Ammon's horn (tissue), 1 donor: ENCODE measurements around the gene CTCFL.
A peak's percentile ranks its signal among the peaks of the same experiment; 100 is the strongest.

Experiments used
- DNase-seq: peaks from one replicate; pipeline ENCODE4 v3.0.0-alpha.2; 2016; ENCODE audit warnings: low spot score

Gene CTCFL

GRCh38 chr20:57560554-57561355 lies 35.8 kb upstream of the CTCFL start, which contains the start of gene PCK1:
TSS of gene PCK1 (plus strand) at chr20:57561110. CDS start at chr20:57561412, 302 bp downstream.
- no peak for DNase-seq

GRCh38 chr20:57559658-57560553 lies 35.0 kb upstream of the CTCFL start:
- DNase-seq: no peak

- no peak for DNase-seq
Measured at GRCh38 chr20:57559289-57559634, 34.3 kb upstream of the CTCFL start.

- DNase-seq: no peak
Measured at GRCh38 chr20:57558614-57559288, 33.8 kb upstream of the CTCFL start.

GRCh38 chr20:57557926-57558613 lies 33.1 kb upstream of the CTCFL start:
- DNase-seq: no peak

GRCh38 chr20:57556980-57557274 lies 32.0 kb upstream of the CTCFL start:
- no peak for DNase-seq

- DNase-seq: no peak
Measured at GRCh38 chr20:57555457-57556184, 30.7 kb upstream of the CTCFL start.

GRCh38 chr20:57553376-57554018 lies 28.6 kb upstream of the CTCFL start:
- peak; percentile 19 for DNase-seq

GRCh38 chr20:57552471-57552870 lies 27.5 kb upstream of the CTCFL start:
- DNase-seq: no peak

GRCh38 chr20:57548177-57549058 lies 23.5 kb upstream of the CTCFL start:
- no peak for DNase-seq

- no peak for DNase-seq
Measured at GRCh38 chr20:57546956-57547649, 22.2 kb upstream of the CTCFL start.

DNA sequence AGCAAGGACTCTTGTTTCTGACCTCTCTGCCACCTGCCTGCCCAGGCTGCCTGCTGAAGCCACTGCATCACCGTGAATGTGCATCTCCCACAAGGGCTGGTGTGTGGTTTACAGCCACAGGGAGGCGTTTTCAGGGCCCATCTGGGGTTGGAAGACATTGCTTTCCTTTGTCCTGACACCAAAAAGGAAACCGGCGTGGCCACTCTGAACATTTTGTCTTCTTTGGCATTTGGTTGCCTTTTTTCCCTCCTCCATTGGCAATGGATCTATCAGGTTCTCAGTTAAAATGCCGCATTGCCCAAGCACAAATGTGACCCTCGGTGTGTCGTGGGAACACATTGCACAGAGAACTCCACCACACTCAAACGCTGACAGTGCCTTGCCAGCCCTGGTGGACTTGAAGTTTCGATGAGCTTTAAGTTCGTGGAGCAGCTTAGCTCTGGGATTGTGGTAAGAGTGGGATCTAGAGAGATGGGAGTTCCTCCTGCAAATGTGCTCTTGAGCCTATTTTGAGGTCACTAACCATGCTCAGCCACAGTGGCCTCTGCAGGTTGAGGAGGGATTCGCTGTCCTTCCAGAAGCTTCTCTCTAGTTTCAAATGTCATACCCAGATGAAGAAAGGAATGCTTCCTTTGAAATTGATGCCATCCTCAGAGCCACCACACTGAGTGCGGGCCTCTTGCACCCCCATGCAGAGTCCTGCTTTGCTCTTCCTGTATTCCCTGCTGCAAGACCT lies 21.2 kb upstream of the CTCFL start:
- DNase-seq: no peak

DNA sequence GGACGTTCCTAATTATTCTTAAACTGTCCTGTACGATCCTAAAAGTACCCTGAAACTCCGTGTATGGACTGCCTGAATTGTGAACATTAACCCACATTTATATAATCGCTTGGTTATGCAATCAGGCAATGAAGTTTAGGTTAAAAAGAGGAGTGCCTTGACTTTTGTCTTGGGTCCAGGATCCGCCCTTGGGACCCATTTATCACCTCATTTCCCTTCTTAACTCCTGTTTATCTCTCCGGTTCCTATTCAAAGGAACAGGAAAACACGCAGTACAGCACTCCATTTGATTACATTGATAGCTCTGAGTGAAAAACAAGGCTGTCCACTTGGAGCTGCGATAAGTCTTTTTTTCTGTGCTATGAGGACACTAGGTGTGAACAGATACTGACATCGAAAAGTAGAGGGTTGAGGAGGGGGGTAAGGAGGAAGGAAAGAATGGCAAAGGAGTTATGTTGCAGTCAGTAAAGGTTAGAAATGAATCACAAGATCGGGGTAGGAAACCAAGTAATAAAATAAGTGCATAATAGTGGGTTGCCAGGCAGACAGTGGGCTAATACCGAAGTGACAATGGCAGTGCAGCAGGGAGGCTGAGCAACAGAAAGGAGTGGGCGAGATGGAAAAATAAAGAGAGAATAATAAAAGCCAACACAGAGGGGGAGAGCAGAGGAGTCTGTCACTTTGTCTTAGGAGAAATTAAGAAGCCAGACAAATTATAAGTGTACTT lies 20.1 kb upstream of the CTCFL start:
- DNase-seq: no peak

DNA sequence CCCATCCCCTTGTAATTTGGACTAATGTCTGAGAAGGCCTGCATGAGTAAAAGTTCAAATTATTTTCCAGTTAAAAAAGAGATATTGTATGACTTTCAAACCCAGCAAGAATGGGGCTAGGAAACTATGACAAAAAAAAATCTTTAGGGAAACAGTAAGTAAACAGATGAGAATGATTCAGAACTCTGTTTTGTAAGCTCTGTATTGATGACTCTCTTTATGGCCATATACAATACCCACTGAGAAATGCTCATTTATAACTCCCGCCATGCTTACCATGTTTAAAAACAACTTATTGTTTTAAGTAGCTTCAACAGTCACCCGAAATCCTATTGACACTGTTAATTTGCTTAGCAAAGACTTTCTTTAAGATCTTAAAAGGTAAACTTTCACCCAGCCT lies 18.8 kb upstream of the CTCFL start:
- no peak for DNase-seq

DNA sequence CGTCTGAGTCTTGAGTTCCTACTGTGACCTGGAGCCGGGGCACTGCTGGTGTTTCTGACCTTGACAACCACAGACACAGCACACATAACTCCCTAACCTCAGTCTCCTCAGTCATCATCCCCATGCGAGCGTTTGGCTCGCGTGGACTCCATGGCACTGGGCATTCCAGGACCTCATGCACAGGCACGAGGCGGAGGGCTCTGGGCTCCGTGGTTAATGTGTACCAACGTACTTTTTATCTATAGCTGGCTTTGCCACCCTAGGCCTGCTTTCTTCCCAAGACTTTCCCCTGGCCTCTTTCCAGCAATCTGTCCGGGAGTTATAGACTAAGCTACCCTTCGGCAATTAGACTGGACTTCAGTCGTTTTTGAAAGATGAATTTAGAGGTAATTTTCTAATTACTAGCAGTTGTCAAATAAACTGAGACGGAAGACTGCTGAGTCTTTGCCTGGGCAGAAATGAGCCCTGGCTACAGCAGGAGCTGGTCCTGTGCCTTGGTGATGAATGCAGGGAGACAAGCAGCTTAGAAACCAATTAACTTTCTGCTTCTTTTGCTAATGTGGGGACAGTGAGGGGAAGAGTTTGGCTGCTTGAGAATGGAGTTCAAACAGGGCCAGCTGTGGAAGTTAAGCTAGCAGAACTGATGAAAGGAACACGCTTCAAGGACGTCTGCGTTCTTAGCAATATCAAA lies 16.1 kb upstream of the CTCFL start:
- peak; percentile 11 for DNase-seq

- DNase-seq: no peak
Measured at GRCh38 chr20:57539889-57540288, 14.9 kb upstream of the CTCFL start.

DNA sequence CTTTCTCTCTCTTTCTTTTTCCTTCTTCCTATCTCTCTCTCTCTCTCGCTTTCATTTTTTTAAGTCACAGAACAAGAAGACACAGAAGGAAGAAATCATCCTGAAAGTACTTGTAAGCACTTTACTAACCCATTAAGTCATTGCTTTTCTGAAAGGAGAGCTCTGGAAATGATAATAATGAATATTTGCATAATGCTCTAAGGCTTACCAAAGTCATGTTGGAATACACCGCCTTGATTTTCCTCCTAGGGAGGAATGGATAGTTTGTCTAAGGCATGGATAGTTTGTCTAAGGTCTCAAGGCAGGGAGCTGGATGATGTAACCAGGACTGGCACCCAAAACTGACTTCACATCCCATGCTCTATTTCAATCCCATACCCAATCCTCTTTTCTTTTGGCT lies 12.9 kb upstream of the CTCFL start:
- DNase-seq: no peak
